Sigmoid colon (tissue), 4 donors: ENCODE measurements around the gene PCNX1.

ENCODE experiments used
- CTCF ChIP-seq, 4 experiments: fragments of 450-650 bp in 3 of 4; fragments of 200-600 bp in 1 of 4; IDR thresholded peaks; one replicate each; pipeline ENCODE4 v1.5.1; 2016 to 2019; ENCODE audit warnings: antibody characterized with exemption in 4 of 4, mild to moderate bottlenecking in 3 of 4, moderate library complexity in 2 of 4
- EP300 ChIP-seq, 4 donors: sonication (generic); formaldehyde crosslinking; IDR thresholded peaks; one replicate each; pipeline ENCODE4 v1.6.1; 2017; ENCODE audit warnings: antibody characterized with exemption in 4 of 4
- POLR2A ChIP-seq, 2 donors: fragments of 450-650 bp; IDR thresholded peaks; one replicate each; pipeline ENCODE4 v1.6.1; 2016; ENCODE audit warnings: antibody characterized with exemption in 2 of 2, mild to moderate bottlenecking in 2 of 2, moderate library complexity in 2 of 2
- POLR2AphosphoS5 ChIP-seq, 4 donors: sonication (generic); formaldehyde crosslinking; IDR thresholded peaks; one replicate each; pipeline ENCODE4 v1.6.1; 2017; ENCODE audit warnings: antibody characterized with exemption in 4 of 4

- TF ChIP-seq CTCF (IDR thresholded peaks at IDR 0.05) (no peak), EP300 (IDR thresholded peaks at IDR 0.05) (no peak), POLR2A (IDR thresholded peaks at IDR 0.05) (no peak), POLR2AphosphoS5 (IDR thresholded peaks at IDR 0.05) (no peak)
Observed at GRCh38 chr14:71005076-71005475, 97.8 kb downstream of the PCNX1 start.
